Large intestine (tissue), 3 donors: ENCODE measurements around the gene SEMA5B. TPM values are rescaled to one million over a fixed set of nuclear protein-coding genes. Genes with fewer than 3 reads are reported as not detected.

Experiments used
- DNase-seq, 2 donors: peaks; one replicate each; pipeline versions ENCODE4 v3.0.0 to v3.0.0-alpha.2; 2013
- H3K27ac ChIP-seq: one replicate; pipeline ENCODE4 v1.5.1; 2013; ENCODE audit warnings: low read length
- H3K27me3 ChIP-seq: 2 replicates; pipeline ENCODE4 v1.6.1; 2013; ENCODE audit warnings: low read length; ENCODE audit not compliant: control insufficient read depth, insufficient read depth
- H3K36me3 ChIP-seq: 2 replicates; pipeline ENCODE4 v1.6.1; 2013; ENCODE audit warnings: low read length; ENCODE audit not compliant: control insufficient read depth, insufficient read depth
- H3K4me1 ChIP-seq: one replicate; pipeline ENCODE4 v1.6.1; 2013; ENCODE audit warnings: low read length; ENCODE audit not compliant: control insufficient read depth, insufficient read depth
- H3K4me3 ChIP-seq: one replicate; pipeline ENCODE4 v1.5.1; 2013; ENCODE audit warnings: low read length
- H3K9me3 ChIP-seq: one replicate; pipeline ENCODE4 v1.6.1; 2013; ENCODE audit warnings: mild to moderate bottlenecking, low read depth, low read length, moderate library complexity; ENCODE audit not compliant: control insufficient read depth
- WGBS: methylation state at CpG from one replicate; pipeline ENCODE4 v1.1.5; 2013; ENCODE audit warnings: low lambda C conversion rate; ENCODE audit not compliant: insufficient coverage; 5-methylcytosine and 5-hydroxymethylcytosine counted together
- polyA plus RNA-seq: library from polyadenylated mRNA; unstranded; fragments of 120-200 nt; gene quantifications from one replicate; pipeline ENCODE4 v1.2.1, GENCODE V29; 2013

Gene SEMA5B
- polyA plus RNA-seq, 1 donor = 5.4 TPM

GRCh38 chr3:122898298-122898697, 129.3 kb downstream of the SEMA5B start:
- WGBS = 100% methylated on average over 1 of the region's 4 CpGs
- no peak overlapping the region for H3K4me3 ChIP-seq
- H3K36me3 ChIP-seq = no peaks in the 10 kb centered on the region
- no peaks in the 10 kb centered on the region for H3K27me3 ChIP-seq
- DNase-seq = no peak
- no peak overlapping the region for H3K27ac ChIP-seq
- H3K9me3 ChIP-seq = no peaks in the 10 kb centered on the region
- H3K4me1 ChIP-seq = peaks cover 13% of the 10 kb centered on the region

GRCh38 chr3:122893754-122894668, 133.6 kb downstream of the SEMA5B start:
- Histone ChIP-seq H3K9me3 (no peaks in the 10 kb centered on the region), H3K27me3 (no peaks in the 10 kb centered on the region), H3K4me3 (no peak overlapping the region), H3K36me3 (no peaks in the 10 kb centered on the region), H3K4me1 (peaks cover 22% of the 10 kb centered on the region), H3K27ac (peak overlapping the region; percentile 51)
- no CpG with 5 or more reads among the region's 17 CpGs for WGBS
- peak; percentile 33 to 78 for DNase-seq

- no peak overlapping the region for H3K27ac ChIP-seq
- H3K4me3 ChIP-seq = no peak overlapping the region
- no peaks in the 10 kb centered on the region for H3K36me3 ChIP-seq
- peaks cover 22% of the 10 kb centered on the region for H3K4me1 ChIP-seq
- H3K27me3 ChIP-seq = no peaks in the 10 kb centered on the region
- H3K9me3 ChIP-seq = no peaks in the 10 kb centered on the region
- WGBS = no CpG with 5 or more reads among the region's 8 CpGs
- DNase-seq = no peak
Observed at GRCh38 chr3:122893282-122893681, 134.3 kb downstream of the SEMA5B start.

GRCh38 chr3:122892118-122892960, 135.2 kb downstream of the SEMA5B start:
- Histone ChIP-seq H3K36me3 (no peaks in the 10 kb centered on the region), H3K4me3 (no peak overlapping the region), H3K27me3 (no peaks in the 10 kb centered on the region), H3K9me3 (no peaks in the 10 kb centered on the region), H3K4me1 (peaks cover 22% of the 10 kb centered on the region), H3K27ac (no peak overlapping the region)
- 86% methylated on average over 6 of the region's 21 CpGs for WGBS
- no peak for DNase-seq

GRCh38 chr3:122890720-122891220, 136.8 kb downstream of the SEMA5B start:
- H3K4me1 ChIP-seq = peaks cover 22% of the 10 kb centered on the region
- H3K27ac ChIP-seq = no peak overlapping the region
- no peak for DNase-seq
- no peaks in the 10 kb centered on the region for H3K36me3 ChIP-seq
- WGBS = no CpG with 5 or more reads among the region's 4 CpGs
- H3K9me3 ChIP-seq = no peaks in the 10 kb centered on the region
- H3K4me3 ChIP-seq = no peak overlapping the region
- no peaks in the 10 kb centered on the region for H3K27me3 ChIP-seq

GRCh38 chr3:122890077-122890719, 137.4 kb downstream of the SEMA5B start:
- no CpG with 5 or more reads among the region's 6 CpGs for WGBS
- H3K27me3 ChIP-seq = no peaks in the 10 kb centered on the region
- peaks cover 22% of the 10 kb centered on the region for H3K4me1 ChIP-seq
- no peaks in the 10 kb centered on the region for H3K36me3 ChIP-seq
- H3K27ac ChIP-seq = no peak overlapping the region
- no peak overlapping the region for H3K4me3 ChIP-seq
- peak; percentile 41 to 71 for DNase-seq
- no peaks in the 10 kb centered on the region for H3K9me3 ChIP-seq

- WGBS = no CpG with 5 or more reads among the region's 4 CpGs
- Histone ChIP-seq H3K4me1 (peaks cover 9% of the 10 kb centered on the region), H3K27me3 (no peaks in the 10 kb centered on the region), H3K36me3 (no peaks in the 10 kb centered on the region), H3K27ac (no peak overlapping the region), H3K4me3 (no peak overlapping the region), H3K9me3 (no peaks in the 10 kb centered on the region)
- DNase-seq = no peak
Observed at GRCh38 chr3:122886946-122887345, 140.6 kb downstream of the SEMA5B start.

- Histone ChIP-seq H3K4me3 (no peak overlapping the region), H3K4me1 (peaks cover 11% of the 10 kb centered on the region), H3K9me3 (no peaks in the 10 kb centered on the region), H3K27ac (no peak overlapping the region), H3K27me3 (no peaks in the 10 kb centered on the region), H3K36me3 (no peaks in the 10 kb centered on the region)
- DNase-seq = no peak
- no CpG with 5 or more reads among the region's 4 CpGs for WGBS
Observed at GRCh38 chr3:122886251-122886650, 141.3 kb downstream of the SEMA5B start.

- no peaks in the 10 kb centered on the region for H3K9me3 ChIP-seq
- no peaks in the 10 kb centered on the region for H3K27me3 ChIP-seq
- H3K36me3 ChIP-seq = no peaks in the 10 kb centered on the region
- H3K27ac ChIP-seq = no peak overlapping the region
- peaks cover 13% of the 10 kb centered on the region for H3K4me1 ChIP-seq
- no peak for DNase-seq
- no peak overlapping the region for H3K4me3 ChIP-seq
- 100% methylated on average over 2 of the region's 2 CpGs for WGBS
Observed at GRCh38 chr3:122882361-122882947, 145.1 kb downstream of the SEMA5B start.

GRCh38 chr3:122880624-122881023, 146.9 kb downstream of the SEMA5B start:
- 40% methylated on average over 1 of the region's 4 CpGs for WGBS
- Histone ChIP-seq H3K27me3 (no peaks in the 10 kb centered on the region), H3K36me3 (no peaks in the 10 kb centered on the region), H3K9me3 (no peaks in the 10 kb centered on the region), H3K27ac (peak overlapping the region; percentile 81), H3K4me1 (peaks cover 13% of the 10 kb centered on the region), H3K4me3 (no peak overlapping the region)
- DNase-seq = peak; percentile 87 to 94
